CD14-positive monocyte (primary cell): Measurements from ENCODE around the gene CPNE2. TPM values are rescaled to one million over a fixed set of nuclear protein-coding genes. Genes with fewer than 3 reads are reported as not detected.
A peak's percentile ranks its signal among the peaks of the same experiment; 100 is the strongest.

Source experiments
- DNase-seq, 3 donors: peaks; one replicate each; pipeline ENCODE4 v3.0.0-alpha.2; 2011 to 2022
- H2AFZ ChIP-seq: 2 replicates; pipeline ENCODE4 v1.6.0; 2012; ENCODE audit warnings: mild to moderate bottlenecking, low read depth, low read length, inconsistent platforms; ENCODE audit not compliant: insufficient read depth, poor library complexity, severe bottlenecking
- H3K27ac ChIP-seq, 2 donors: 1 replicate in 1 of 2; 2 replicates in 1 of 2; pipeline ENCODE4 v1.5.1; 2012 to 2013; ENCODE audit warnings: low read length in 2 of 2, control low read depth in 1 of 2, inconsistent platforms in 1 of 2, low read depth in 1 of 2, mild to moderate bottlenecking in 1 of 2
- H3K27me3 ChIP-seq, 2 donors: one replicate each; pipeline versions ENCODE4 v1.6.0 to v1.6.1; 2011 to 2013; ENCODE audit warnings: low read length in 2 of 2; ENCODE audit not compliant: control insufficient read depth in 2 of 2, insufficient read depth in 2 of 2
- H3K36me3 ChIP-seq, 2 donors: replicated peaks in 1 of 2; 1 replicate in 1 of 2; 2 replicates in 1 of 2; pipeline versions ENCODE4 v1.5.1 to v1.6.1; 2012 to 2013; ENCODE audit warnings: low read length in 2 of 2, control low read depth in 1 of 2, inconsistent platforms in 1 of 2, mild to moderate bottlenecking in 1 of 2; ENCODE audit not compliant: insufficient read depth in 2 of 2, control insufficient read depth in 1 of 2
- H3K4me1 ChIP-seq, 2 donors: 1 replicate in 1 of 2; 2 replicates in 1 of 2; pipeline versions ENCODE4 v1.5.1 to v1.6.1; 2012 to 2013; ENCODE audit warnings: low read length in 2 of 2, control low read depth in 1 of 2, inconsistent platforms in 1 of 2, mild to moderate bottlenecking in 1 of 2, moderate library complexity in 1 of 2; ENCODE audit not compliant: insufficient read depth in 2 of 2, control insufficient read depth in 1 of 2
- H3K4me2 ChIP-seq: replicated peaks from 2 replicates; pipeline ENCODE3; 2012; ENCODE audit warnings: low read length, moderate library complexity, mild to moderate bottlenecking; ENCODE audit not compliant: poor library complexity, severe bottlenecking; ENCODE audit errors: extremely low read depth
- H3K4me3 ChIP-seq, 3 experiments: fragments of 200-600 bp in 1 of 3; sonication (generic) in 1 of 3; replicated peaks in 1 of 3; 1 replicate in 2 of 3; 2 replicates in 1 of 3; pipeline ENCODE4 v1.5.1; 2011 to 2013; ENCODE audit warnings: low read length in 3 of 3, mild to moderate bottlenecking in 3 of 3, control low read depth in 2 of 3, low read depth in 2 of 3, inconsistent platforms in 1 of 3, moderate library complexity in 1 of 3
- H3K79me2 ChIP-seq: 2 replicates; pipeline ENCODE4 v1.6.0; 2012; ENCODE audit warnings: mild to moderate bottlenecking, control low read depth, inconsistent platforms, low read length, moderate library complexity; ENCODE audit not compliant: insufficient read depth
- H3K9ac ChIP-seq: 2 replicates; pipeline ENCODE4 v1.6.0; 2017; ENCODE audit warnings: low read length, mild to moderate bottlenecking; ENCODE audit not compliant: insufficient read depth, poor library complexity, severe bottlenecking
- H3K9me3 ChIP-seq, 2 donors: replicated peaks in 1 of 2; 1 replicate in 1 of 2; 2 replicates in 1 of 2; pipeline versions ENCODE4 v1.5.1 to v1.6.1; 2012 to 2013; ENCODE audit warnings: low read length in 2 of 2, control low read depth in 1 of 2; ENCODE audit not compliant: control insufficient read depth in 1 of 2, insufficient read depth in 1 of 2
- H4K20me1 ChIP-seq: 2 replicates; pipeline ENCODE4 v1.6.0; 2012; ENCODE audit warnings: mild to moderate bottlenecking, low read length, control low read depth, moderate library complexity; ENCODE audit not compliant: insufficient read depth
- H3K27ac Mint-ChIP-seq, 7 donors: one replicate each; pipeline ENCODE4 v1.8.0; 2020; ENCODE audit warnings: mild to moderate bottlenecking in 7 of 7, mixed read lengths in 7 of 7, moderate library complexity in 6 of 7, inconsistent platforms in 2 of 7
- H3K27me3 Mint-ChIP-seq, 3 donors: one replicate each; pipeline ENCODE4 v1.8.0; 2021 to 2022; ENCODE audit warnings: low read depth in 3 of 3, mild to moderate bottlenecking in 3 of 3, mixed read lengths in 3 of 3, moderate library complexity in 3 of 3, inconsistent platforms in 1 of 3
- H3K36me3 Mint-ChIP-seq, 2 donors: one replicate each; pipeline ENCODE4 v1.8.0; 2020; ENCODE audit warnings: mixed read lengths in 2 of 2, inconsistent platforms in 1 of 2, mild to moderate bottlenecking in 1 of 2
- H3K4me1 Mint-ChIP-seq: one replicate; pipeline ENCODE4 v1.8.0; 2020; ENCODE audit warnings: mild to moderate bottlenecking, mixed read lengths
- H3K4me3 Mint-ChIP-seq, 2 donors: one replicate each; pipeline ENCODE4 v1.8.0; 2020; ENCODE audit warnings: mild to moderate bottlenecking in 2 of 2, mixed read lengths in 2 of 2, moderate library complexity in 1 of 2
- H3K9me3 Mint-ChIP-seq, 7 donors: one replicate each; pipeline ENCODE4 v1.8.0; 2020 to 2022; ENCODE audit warnings: mixed read lengths in 7 of 7, mild to moderate bottlenecking in 6 of 7, moderate library complexity in 6 of 7, inconsistent platforms in 2 of 7
- WGBS: methylation state at CpG from one replicate; pipeline ENCODE4 v1.1.5; 2013; ENCODE audit warnings: missing lambda C conversion rate; ENCODE audit not compliant: insufficient coverage; 5-methylcytosine and 5-hydroxymethylcytosine counted together
- intact Hi-C, 2 donors: fragments of 100-400 bp; cut with micrococcal nuclease; formaldehyde crosslinking; loops; one replicate each; pipeline versions ENCODE4 v1.15.0 to v1.15.1; 2023
- polyA plus RNA-seq, 3 donors: library from polyadenylated mRNA; depleted of rRNA in 1 of 3; unstranded in 2 of 3; stranded (reverse) in 1 of 3; fragments of 300-500 nt in 2 of 3; fragments of >200 nt in 1 of 3; fragmentation: Illumina TruSeq in 2 of 3; gene quantifications; 1 replicate in 2 of 3; 2 replicates in 1 of 3; pipeline ENCODE4 v1.2.3, GENCODE V29; 2012 to 2021
- TF ChIP-seq, protein P1 (sequence below): fragments of 200-600 bp; IDR thresholded peaks from one replicate; pipeline ENCODE4 v1.8.0; 2022; ENCODE audit warnings: antibody characterized with exemption, mild to moderate bottlenecking

CPNE2 gene
- polyA plus RNA-seq, 3 donors, result 18.3 to 68.8 (median 23.9) TPM

GRCh38 chr16:57100445-57100844 lies 8.1 kb downstream of the CPNE2 start:
- no peak overlapping the region for H3K4me3 ChIP-seq
- H3K4me1 ChIP-seq, result peaks cover 0 to 6% of the 10 kb centered on the region in 2 donors
- intact Hi-C loops, result no loop called here
- H3K9me3 ChIP-seq, result no peaks in the 10 kb centered on the region
- 100% methylated on average over 1 of the region's 1 CpG for WGBS
- no peak overlapping the region for H3K9ac ChIP-seq
- H3K4me2 ChIP-seq, result no peak overlapping the region
- Mint-ChIP-seq H3K36me3 (peaks cover 17 to 45% of the 10 kb centered on the region in 2 donors), H3K9me3 (no peaks in the 10 kb centered on the region), H3K4me1 (peaks cover 37% of the 10 kb centered on the region), H3K4me3 (no peak overlapping the region), H3K27ac (peak overlapping the region in 2 of 7 donors; percentile 53 to 55), H3K27me3 (no peaks in the 10 kb centered on the region)
- H3K79me2 ChIP-seq, result peaks cover 96% of the 10 kb centered on the region
- no peak for DNase-seq
- H2AFZ ChIP-seq, result no peak overlapping the region
- peaks cover 62% of the 10 kb centered on the region for H4K20me1 ChIP-seq
- H3K27me3 ChIP-seq, result no peaks in the 10 kb centered on the region
- H3K36me3 ChIP-seq, result peaks cover 0 to 5% of the 10 kb centered on the region in 2 donors
- peak overlapping the region in 1 of 2 donors; percentile 16 for H3K27ac ChIP-seq
- TF ChIP-seq, protein P1, sequence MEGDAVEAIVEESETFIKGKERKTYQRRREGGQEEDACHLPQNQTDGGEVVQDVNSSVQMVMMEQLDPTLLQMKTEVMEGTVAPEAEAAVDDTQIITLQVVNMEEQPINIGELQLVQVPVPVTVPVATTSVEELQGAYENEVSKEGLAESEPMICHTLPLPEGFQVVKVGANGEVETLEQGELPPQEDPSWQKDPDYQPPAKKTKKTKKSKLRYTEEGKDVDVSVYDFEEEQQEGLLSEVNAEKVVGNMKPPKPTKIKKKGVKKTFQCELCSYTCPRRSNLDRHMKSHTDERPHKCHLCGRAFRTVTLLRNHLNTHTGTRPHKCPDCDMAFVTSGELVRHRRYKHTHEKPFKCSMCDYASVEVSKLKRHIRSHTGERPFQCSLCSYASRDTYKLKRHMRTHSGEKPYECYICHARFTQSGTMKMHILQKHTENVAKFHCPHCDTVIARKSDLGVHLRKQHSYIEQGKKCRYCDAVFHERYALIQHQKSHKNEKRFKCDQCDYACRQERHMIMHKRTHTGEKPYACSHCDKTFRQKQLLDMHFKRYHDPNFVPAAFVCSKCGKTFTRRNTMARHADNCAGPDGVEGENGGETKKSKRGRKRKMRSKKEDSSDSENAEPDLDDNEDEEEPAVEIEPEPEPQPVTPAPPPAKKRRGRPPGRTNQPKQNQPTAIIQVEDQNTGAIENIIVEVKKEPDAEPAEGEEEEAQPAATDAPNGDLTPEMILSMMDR, result no peak

- H3K4me1 Mint-ChIP-seq, result peaks cover 35% of the 10 kb centered on the region
- no peak overlapping the region for H3K27ac ChIP-seq
- no peak overlapping the region for H3K4me3 ChIP-seq
- TF ChIP-seq, protein P1, result no peak
- intact Hi-C loops, result no loop called here
- peaks cover 4 to 10% of the 10 kb centered on the region in 2 donors for H3K4me1 ChIP-seq
- peaks cover 6 to 32% of the 10 kb centered on the region in 2 donors for H3K36me3 Mint-ChIP-seq
- no peaks in the 10 kb centered on the region for H3K9me3 Mint-ChIP-seq
- H2AFZ ChIP-seq, result no peak overlapping the region
- no peak overlapping the region for H3K9ac ChIP-seq
- peaks cover 70% of the 10 kb centered on the region for H4K20me1 ChIP-seq
- WGBS, result 89% methylated on average over 13 of the region's 16 CpGs
- no peaks in the 10 kb centered on the region for H3K27me3 Mint-ChIP-seq
- no peak overlapping the region for H3K4me2 ChIP-seq
- no peak for DNase-seq
- H3K9me3 ChIP-seq, result no peaks in the 10 kb centered on the region
- peak overlapping the region in 3 of 7 donors; percentile 61 to 69 (median 61) for H3K27ac Mint-ChIP-seq
- H3K79me2 ChIP-seq, result peaks cover 95% of the 10 kb centered on the region
- H3K4me3 Mint-ChIP-seq, result no peak overlapping the region
- no peaks in the 10 kb centered on the region for H3K27me3 ChIP-seq
- H3K36me3 ChIP-seq, result no peaks in the 10 kb centered on the region
Measured at GRCh38 chr16:57102888-57103851, 10.8 kb downstream of the CPNE2 start.
